ENCODE measurements around the gene CDH23.

The CDH23 gene

DNA sequence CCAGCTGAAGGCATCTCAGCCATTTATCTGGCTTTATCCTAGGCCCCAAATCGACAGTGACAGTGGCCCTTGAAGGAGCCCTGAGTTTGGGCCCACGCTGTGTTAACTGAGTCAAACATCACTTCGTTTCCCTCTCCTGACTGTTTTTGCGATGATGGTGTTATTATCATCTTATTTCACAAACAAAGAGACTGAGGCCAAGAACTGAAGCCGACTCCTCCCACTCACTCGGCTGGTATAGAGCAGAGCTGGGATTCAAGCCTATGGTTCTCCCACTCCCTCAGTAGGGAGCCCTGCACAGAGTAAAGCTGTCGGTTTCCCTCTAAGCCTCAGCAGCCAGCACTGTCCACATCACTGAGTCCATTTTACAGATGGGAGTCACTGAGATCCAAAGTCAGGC is 141.0 kb downstream of the CDH23 start:
- DNase-seq (ENCODE audit: low read depth, low spot score), result no peak

DNA sequence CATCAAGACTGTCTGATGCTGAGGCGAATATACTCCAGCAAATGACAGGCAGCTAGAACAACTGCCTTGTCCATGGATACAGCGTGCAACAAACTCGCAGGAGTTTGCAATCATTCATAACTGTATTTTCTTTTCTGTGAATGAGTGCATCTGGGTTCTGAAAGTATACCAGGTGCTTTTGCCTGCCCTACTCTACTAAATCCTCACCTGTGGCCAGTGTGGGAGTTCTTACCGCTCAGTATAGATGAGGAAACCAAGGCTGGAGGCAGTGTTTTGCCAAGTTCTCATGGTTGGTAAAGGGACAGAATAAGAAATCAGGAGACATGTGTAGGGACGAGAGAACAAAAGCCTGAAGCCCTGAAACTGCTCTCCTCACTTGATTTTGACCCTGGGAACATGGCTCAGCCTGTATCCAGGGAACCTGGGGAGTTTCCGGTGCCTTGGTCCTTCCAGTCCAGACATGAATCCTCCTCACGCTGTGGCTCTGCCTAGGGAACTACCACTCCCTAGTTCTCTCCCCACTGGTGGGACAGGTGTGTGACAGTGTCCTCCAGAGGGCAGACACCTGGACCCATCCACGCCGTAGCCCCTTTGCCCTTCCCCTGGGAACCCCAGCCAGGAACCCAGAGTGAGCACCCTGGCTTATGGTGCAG is 142.0 kb downstream of the CDH23 start:
- DNase-seq (ENCODE audit: low read depth, low spot score), result no peak

DNA sequence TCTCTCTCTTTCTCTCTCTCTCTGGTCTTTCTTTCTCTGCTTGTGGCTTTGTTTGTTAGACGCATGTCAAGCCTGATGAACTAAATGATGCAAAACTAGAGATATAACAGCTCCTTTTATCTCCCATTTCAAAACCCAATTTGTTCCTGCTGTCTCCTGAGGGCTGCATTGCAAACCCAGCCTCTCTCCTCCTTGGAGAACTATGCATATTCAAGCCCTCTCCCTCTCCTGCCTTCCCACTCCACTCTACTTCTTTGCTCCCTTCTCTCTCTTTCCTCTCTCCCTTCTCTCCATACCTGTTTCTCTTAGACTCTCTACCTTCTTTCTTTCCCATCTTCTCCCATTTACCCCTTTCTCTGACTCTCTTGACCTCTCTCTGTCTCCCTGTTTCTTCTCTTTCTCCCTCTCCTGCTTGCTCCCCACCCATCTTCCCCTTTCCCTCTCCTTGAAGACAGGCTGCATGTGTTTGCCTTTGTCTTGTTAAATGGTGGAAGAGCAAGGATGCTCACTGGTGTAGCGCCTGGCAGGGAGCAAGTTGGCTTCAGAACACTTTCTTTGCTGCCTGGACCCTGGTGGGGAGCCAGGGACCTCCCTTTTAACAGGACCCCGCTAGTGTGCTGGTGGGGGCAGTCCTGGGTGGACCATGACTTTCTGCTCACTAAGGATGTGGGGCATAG is 142.9 kb downstream of the CDH23 start:
- no peak for DNase-seq (ENCODE audit: low read depth, low spot score)

- DNase-seq (ENCODE audit: low read depth, low spot score), result no peak
These were observed 145.8 kb downstream of the CDH23 start for GRCh38 chr10:71542478-71542877.

- no peak for DNase-seq (ENCODE audit: low read depth, low spot score)
These were observed 147.0 kb downstream of the CDH23 start for GRCh38 chr10:71543608-71544170.

DNA sequence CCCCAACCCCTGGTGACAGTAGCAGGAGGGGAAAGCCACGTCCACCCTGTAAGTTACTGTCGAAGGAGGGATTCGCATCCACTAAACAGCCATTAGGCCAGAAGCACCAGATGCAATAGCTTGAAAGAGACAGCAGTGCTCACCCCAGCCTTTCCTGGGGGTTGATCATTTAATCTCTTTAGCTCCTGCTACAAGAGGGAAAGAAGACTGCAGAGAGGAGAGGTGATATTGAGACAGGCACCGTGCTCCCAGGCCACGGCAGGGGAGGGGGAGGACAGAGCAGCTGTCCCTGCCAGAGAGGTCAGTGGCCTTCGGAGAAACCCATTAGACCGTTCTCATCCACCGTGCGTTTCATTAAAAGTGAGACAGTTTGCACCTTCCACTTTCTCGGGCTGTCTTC is 148.3 kb downstream of the CDH23 start:
- DNase-seq (ENCODE audit: low read depth, low spot score), result no peak

DNA sequence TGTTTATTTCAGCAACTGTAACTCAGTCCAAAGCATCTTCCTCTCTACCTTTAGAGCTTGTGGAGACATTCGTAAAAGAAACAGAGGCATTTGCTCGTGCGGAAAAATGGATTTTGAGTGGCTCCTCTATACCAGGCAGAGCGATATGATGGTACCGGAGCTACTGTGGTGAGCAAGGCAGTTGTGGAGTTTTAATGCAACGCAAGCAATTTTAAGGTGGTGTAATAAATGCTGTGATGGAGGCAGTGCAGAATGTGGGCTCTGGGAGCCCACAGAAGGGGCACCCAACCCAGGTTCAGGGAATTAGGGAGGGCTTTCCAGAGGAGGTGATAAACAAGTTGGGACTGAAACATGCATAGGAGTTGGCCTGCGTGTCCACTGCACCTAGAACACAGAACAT is 149.5 kb downstream of the CDH23 start:
- DNase-seq (ENCODE audit: low read depth, low spot score), result no peak

- no peak for DNase-seq (ENCODE audit: low read depth, low spot score)
These were observed 150.6 kb downstream of the CDH23 start for GRCh38 chr10:71547312-71547711.

GRCh38 chr10:71547876-71548846 is 151.4 kb downstream of the CDH23 start:
- DNase-seq (ENCODE audit: low read depth, low spot score), result no peak

DNA sequence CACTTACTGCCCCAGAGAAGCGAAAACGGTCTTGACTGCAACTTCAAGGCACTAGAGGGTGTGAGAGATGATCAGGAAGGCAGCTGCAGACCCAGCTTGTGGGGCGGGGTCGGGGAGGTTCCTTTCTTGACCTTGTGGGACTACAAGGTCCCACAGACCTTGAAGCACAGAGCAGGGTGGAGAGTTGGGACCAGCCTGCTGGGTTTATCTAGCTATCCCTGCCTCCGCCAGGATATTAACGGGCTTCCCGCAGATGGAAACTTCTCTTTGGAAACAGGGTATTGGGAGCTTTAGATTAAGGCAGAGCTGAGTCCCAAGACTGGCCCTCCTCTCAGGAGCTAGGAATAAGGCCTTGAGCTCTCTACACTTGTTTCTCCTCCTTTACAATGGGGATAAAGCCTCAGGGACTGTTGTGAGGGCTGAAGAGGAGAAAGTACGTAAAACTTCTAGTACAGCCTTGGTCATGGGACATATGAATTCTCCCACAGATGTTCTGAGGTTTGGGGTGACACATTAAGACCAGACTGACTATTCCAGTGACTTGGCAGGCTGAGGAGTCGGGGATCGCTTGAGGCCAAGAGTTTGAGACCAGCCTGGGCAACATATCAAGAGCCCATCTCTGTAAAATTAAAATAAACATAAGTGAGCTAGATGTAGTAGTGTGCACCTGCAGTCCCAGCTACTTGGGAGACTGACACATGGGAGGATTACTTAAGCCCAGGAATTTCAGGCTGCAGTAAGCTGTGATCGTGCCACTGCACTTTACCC is 153.2 kb downstream of the CDH23 start:
- DNase-seq (ENCODE audit: low read depth, low spot score), result no peak

GRCh38 chr10:71550628-71551027 is 153.9 kb downstream of the CDH23 start:
- DNase-seq (ENCODE audit: low read depth, low spot score), result no peak

DNA sequence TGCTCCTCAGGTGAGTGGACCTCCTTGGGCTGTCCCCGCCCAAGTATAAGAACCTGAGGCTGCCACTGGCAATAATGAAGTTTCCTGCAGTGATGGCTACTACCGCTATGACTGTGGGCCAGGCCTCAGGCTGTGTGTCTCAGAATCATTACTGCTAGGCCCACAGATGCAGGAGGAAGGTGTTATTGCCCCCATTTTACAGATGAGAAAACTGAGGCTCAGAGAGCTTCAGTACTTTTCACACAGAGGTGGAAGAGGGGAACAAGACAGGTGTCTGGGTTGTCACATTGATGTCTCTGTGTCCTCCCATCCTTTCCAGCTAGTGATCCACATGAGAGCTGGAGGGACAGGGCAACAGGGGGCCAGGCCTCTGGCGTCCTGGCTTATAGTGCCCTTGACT is 155.2 kb downstream of the CDH23 start:
- no peak for DNase-seq (ENCODE audit: low read depth, low spot score)

DNA sequence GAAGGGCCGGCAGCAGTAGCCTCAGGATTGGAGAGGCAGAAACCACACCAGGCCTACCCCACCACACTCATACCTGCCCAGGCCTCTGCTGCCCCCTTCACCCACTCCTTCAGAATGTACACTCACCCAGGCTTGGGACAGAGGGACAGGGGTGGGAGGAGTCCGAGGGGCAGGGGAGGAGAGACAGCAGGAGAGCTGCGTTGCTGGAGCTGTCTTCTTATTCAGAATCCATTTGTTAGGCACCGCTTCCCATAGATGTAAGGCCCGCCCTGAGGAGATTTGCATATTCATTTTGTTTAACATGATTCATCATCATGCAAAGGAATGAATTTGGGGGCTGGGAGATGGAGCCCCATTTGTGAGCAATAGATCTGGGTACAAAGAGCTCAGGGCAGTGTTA is 156.7 kb downstream of the CDH23 start:
- DNase-seq (ENCODE audit: low read depth, low spot score), result no peak

DNA sequence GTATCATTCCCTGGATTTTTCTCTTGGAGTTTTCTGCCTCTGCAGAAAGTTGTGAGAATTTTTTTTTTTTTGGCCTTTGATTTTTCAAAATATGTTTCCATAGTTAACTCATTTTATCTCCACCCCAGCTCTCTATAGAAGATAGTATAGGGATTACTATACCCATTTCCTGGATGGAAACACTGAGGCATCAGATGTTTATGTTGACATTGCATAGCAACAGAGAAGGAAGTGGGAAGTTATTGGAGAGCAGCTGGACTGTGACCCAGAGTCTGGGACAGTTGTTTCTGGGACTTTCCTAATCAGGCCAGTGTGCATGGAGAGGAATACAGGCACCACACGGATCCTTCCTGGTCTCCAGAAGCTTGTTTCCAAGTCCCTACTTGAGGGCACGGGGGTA is 158.0 kb downstream of the CDH23 start:
- DNase-seq (ENCODE audit: low read depth, low spot score), result no peak

DNA sequence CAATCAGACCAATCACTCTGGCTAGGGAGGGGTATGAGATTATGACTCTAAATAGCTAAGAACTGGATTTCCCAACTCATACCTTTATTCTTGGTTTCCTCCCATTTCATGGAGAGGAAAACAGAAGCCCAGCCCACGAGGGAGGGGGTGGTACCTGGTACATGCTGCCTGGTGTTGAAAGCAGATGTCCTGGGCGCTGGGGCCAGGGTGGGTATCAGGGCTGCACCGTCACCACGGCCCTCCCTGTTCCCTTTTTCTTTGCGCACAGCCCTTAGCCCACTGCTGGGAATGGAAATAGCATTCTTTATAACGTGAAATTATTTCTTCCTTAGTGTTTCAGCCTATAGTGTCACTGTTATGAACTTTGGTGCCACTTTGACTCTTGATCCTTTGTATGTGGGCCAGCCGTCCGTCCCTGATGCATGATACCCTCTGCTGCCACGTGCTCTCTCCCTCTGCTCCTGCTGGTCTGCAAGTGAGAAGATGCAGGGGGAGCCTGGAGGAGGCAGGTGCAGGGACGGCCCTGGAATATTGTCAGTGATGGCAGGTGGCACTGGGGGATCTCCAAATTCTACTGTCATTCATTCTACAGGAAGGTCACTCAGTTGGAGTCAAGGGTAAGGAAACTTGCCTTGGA is 158.5 kb downstream of the CDH23 start:
- DNase-seq (ENCODE audit: low read depth, low spot score), result no peak

GRCh38 chr10:71555724-71556119 is 159.0 kb downstream of the CDH23 start:
- no peak for DNase-seq (ENCODE audit: low read depth, low spot score)

- no peak for DNase-seq (ENCODE audit: low read depth, low spot score)
These were observed 162.3 kb downstream of the CDH23 start for GRCh38 chr10:71558991-71559390.

DNA sequence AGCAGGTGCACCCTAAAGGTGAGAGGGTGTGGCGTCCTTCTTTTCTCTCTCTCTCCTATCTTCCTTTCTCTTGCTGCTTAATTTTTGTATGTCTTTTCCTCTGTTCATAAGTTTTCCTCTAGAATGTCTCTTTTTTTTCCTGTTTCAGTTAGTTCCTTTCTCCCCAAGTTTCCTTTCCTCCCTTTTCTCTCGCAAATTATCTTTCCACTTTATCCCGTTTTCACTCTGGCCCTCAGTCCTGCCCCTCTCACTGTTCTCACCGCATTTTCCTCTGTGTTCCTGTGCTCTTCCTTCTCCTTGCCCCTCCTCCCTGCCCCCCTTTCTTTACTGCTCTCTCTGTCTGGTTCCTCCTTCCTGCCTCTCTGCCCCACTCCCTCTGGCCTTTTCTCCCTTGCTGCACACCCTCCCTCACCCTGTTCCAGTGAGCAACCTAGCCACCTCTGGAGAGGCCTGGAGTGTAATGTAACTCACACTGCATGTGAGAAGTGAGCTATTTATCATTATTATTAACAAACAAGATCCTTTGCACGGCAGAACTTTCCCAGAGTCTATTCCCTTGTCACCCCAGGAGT is 164.4 kb downstream of the CDH23 start:
- DNase-seq (ENCODE audit: low read depth, low spot score), result no peak

- DNase-seq (ENCODE audit: low read depth, low spot score), result no peak
These were observed 165.5 kb downstream of the CDH23 start for GRCh38 chr10:71562181-71562580.

GRCh38 chr10:71562904-71563303 is 166.2 kb downstream of the CDH23 start:
- no peak for DNase-seq (ENCODE audit: low read depth, low spot score)
